Stimulated activated CD8-positive, alpha-beta memory T cell treated with anti-CD3 and anti-CD28 coated beads, Interleukin-4, amount 100 ng/mL, for 48 hours (primary cell): Measurements from ENCODE around the gene SARM1.

ENCODE experiments used
- DNase-seq: peaks from one replicate; pipeline ENCODE4 v3.0.0-alpha.2; 2020

The SARM1 gene

GRCh38 chr17:28342313-28342712, 29.2 kb upstream of the SARM1 start:
- no peak for DNase-seq

DNA sequence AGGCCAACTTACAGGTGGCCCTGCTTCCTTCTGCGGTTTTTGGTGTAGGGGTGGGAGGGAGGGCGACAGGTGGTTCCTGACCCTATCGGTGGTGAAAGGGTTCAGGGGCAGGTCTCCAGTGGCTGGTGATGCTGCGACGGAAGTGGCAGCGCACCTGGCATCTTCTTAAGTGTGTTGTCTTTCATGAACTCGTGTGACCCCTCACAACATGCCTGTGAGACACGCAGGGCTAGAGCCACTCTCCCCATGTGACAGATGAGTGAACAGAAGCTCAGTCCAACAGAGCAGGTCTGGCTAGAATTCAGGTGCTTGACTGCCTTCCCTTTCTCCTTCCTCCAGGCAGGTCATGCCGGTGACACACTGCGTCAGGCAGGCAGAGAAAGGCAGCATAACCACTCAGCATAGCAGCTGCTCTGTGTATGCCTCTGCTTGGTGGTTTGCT, 28.0 kb upstream of the SARM1 start:
- DNase-seq: no peak

GRCh38 chr17:28344011-28344410, 27.5 kb upstream of the SARM1 start:
- no peak for DNase-seq

- no peak for DNase-seq
These were observed 27.0 kb upstream of the SARM1 start for GRCh38 chr17:28344435-28344901.

DNA sequence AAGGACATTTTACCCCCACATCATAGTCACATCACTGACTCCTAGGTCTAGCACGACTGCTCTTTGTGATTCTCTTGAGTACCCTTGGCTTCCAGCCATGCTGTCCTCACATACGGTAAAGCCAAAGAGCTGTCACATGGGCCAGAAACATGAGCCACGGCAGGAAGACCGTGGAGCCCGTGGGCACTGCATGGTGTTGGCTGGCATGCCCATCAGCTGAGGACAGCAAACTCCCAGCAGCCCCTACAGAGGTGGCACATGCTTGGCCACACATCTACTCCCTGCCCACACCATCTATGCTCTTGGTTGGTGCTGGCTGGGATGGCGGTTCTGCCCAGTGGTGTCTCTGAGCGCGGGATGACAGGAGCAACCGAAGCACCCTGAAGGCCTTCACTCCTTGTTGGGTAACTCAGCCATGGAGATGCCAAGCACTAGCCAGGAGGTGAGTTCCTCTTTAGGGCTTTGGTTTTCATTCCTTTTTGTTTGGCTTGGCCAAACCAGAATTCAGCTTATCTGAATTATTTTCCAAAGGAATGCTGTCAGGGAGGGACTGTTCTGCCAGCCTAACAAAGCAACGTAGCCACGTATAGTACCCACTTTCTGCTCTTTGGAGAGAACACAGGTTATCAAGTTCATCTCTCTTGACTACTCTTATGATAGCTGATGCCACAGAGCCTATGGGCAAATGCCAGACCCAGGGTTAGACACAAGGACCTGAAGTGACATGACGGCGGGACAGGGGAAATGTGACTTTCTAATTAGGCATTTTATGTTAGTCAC, 25.9 kb upstream of the SARM1 start:
- no peak for DNase-seq

DNA sequence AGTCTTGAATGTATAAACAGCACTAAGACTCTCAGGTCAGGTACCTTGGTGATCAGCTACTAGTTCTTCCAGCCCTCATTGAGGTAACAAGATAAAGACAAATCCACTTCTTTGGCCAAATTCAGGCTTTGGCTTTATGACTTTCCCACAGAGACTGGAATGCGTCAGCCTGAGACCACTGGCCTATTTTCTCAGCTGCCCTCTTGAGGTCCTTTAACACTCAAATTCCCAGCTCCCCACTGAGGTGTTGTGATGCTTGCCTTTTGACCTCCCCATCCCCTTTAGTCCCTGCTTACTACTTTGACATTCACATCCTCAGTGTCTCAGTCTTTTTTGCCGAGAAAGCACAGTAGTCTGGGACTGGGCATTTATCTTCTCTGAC, 25.3 kb upstream of the SARM1 start:
- no peak for DNase-seq

DNA sequence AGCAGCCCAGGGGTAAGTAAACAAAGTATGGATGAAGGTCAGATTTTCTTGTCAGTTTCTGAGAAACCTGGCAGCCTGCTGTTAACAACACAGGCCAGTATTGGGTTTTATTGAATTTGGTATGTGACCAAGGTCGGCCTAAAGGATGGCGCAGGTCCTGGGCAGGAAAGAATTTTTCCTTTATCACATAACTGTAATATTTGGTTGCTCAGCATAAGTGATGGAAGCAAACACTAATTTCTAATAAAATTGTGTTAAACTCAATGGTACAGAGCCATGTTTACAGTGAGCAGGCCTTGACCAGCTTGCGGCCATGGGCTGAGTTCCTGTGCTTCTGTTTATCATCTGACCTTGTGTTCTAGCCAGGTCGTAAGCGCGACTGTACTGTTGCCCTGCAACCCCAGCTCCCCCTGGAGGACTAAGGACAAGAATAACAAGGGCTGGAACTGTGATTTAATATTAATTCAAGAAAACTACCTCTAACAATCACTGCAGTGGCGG, 24.7 kb upstream of the SARM1 start:
- no peak for DNase-seq

- no peak for DNase-seq
These were observed 24.1 kb upstream of the SARM1 start for GRCh38 chr17:28347261-28347891.

GRCh38 chr17:28348979-28349378, 22.5 kb upstream of the SARM1 start:
- DNase-seq: no peak

- DNase-seq: no peak
These were observed 21.2 kb upstream of the SARM1 start for GRCh38 chr17:28350271-28350670.

GRCh38 chr17:28357061-28357900, 14.2 kb upstream of the SARM1 start, which contains the start of gene POLDIP2:
Gene POLDIP2, minus strand, starts transcription at chr17:28357527. Its CDS starts 79 bp downstream, at chr17:28357448.
- DNase-seq: peak; percentile 96

DNA sequence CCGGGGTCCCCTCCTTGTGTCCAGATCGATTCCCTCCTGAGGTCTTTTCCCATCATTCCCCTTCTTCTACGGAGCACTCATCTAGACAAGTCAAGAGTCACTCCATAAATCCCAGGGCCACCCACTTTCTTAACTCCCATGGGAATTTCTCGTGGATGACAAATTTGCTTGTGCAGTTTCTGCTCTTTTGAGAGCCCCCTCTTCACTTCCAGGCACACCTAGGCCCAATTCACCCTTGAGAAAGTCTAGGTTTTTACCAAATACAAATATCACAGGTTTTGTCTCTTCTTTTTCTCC, 13.6 kb upstream of the SARM1 start:
- DNase-seq: no peak

GRCh38 chr17:28363186-28363585, 8.3 kb upstream of the SARM1 start:
- DNase-seq: no peak

DNA sequence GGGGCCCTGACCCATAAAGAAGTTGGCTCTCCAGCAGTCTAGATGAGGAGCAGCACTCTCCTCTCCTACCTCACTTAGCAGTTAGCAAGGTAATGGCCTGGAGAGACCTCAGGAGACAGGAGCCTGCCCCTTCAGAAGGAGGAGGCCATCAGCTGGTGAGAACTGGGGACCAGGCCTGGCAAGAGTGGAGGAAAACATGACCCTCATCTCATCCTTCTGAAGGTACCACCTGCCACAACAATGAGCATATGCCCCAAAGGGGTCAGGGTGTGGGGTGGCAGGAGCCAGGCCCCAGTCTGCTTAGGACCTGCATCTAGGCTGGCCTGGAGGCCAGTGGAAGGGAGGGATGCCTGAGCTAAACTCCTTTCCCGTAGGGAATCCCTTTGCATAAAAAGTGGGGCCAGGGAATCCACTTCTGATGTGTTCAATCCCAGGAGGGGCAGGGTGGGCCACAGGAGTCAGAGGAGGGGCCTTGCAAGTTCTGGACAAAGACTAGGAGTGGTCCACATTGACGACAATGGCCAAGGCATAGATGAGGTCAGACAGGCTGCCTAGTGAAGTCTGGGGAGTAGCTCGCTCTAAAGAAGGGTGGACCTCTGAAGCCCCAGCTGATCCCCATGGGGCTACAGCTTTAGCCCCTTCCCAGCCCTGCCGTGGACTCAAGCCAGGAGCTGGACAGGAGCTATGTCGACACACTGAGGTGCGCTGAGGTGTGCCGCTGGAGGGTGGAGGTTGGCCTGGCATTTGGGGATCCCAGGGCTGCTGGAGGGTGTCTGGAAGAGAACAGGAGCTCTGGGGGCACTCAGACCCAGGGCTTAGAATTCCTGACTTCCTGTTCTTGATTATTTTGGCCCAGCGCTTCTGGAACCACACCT, 7.5 kb upstream of the SARM1 start:
- no peak for DNase-seq

- DNase-seq: no peak
These were observed 6.7 kb upstream of the SARM1 start, which contains the start of gene SEBOX for GRCh38 chr17:28364665-28365363. Gene SEBOX, minus strand, starts transcription at chr17:28365199. Its CDS starts 48 bp downstream, at chr17:28365151.

DNA sequence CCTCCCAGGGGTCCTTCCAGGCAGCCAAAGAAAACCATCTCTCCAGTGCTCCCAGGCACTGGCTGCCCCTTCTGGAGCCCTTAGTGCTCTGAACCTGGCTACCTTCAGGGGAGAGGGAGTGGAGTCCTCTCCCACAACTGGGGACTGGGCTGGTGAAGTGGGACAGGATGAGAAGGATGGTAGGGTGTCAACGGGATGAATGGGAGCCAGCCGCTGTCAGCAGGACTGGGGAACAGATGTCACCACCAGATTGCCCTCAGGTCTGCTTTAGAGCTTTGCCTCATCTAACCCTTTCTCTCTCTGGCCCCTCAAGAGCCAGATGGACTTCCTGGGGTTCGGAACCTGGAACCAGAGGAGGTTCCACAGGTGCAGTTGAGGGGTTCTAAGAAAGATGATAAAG, 6.0 kb upstream of the SARM1 start:
- no peak for DNase-seq

GRCh38 chr17:28366605-28367004, 4.9 kb upstream of the SARM1 start:
- no peak for DNase-seq

DNA sequence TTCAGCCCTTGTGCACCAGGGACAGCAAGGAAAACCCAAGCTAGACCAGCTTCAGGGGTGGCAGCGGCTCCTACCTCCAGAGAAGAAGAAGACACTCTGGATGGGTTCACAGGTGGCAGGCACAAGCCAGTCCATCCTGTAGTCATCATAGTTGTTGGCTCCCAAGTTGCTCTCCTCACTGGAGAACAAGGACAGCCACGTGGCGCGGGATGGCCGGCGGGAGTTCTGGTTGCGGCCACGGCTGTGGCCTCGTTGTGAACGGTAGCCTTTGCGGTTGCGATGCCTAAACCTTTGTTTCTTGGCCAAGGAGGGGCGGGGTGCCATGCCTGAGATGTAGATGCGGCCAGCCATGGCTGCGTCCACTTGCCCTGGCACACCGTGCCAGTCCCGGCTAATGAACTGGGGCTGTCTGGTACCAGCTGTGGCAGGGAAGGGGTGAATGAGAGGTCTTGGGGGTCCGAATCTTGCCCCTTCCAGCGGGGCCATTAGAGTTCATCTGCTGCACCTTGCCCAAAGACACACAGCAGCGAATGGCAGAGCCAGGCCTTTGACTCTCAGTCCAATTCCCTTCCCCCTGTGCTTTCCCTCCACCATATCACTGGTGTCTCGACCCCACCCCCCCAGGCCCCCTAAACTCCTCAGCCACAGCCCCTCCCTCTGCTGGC, 3.7 kb upstream of the SARM1 start:
- no peak for DNase-seq

DNA sequence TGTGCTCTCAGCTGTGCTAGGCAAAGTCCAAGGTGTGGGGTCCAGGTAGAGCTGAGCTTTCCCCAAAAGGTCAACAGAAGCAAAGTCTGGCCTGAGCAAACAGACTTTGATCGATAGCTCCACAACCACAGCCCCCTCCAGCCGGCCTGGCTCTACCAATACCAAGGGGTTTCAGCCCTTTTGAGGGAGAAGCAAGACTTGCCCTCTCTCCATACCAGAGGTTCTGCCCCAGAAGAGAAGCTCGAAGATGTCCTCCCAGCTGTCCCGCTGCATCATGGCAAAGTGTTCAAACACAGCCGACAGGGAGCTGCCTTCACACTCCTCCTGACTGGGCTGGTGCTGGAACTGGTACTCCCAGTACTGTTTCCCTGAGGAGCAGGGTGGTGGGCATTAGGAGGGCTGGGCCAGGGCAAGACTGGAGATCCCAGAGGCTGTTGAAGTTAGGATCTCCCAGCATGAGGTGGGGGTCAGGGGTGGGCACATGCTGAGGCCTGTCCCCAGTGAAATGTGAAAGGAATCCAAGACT, 3.1 kb upstream of the SARM1 start:
- DNase-seq: no peak

- DNase-seq: no peak
These were observed 2.4 kb upstream of the SARM1 start for GRCh38 chr17:28368915-28369683.
